Body of pancreas (tissue), 4 donors: Measurements from ENCODE around the gene MPC1.

Experiments used
- CTCF ChIP-seq, 7 experiments: fragments of 450-650 bp in 4 of 7; fragments of 200-600 bp in 3 of 7; sonication (generic) in 3 of 7; IDR thresholded peaks; one replicate each; pipeline ENCODE4 v1.5.1; 2016 to 2019; ENCODE audit warnings: antibody characterized with exemption in 7 of 7
- POLR2A ChIP-seq, 3 donors: fragments of 450-650 bp; IDR thresholded peaks; one replicate each; pipeline ENCODE4 v1.6.1; 2016; ENCODE audit warnings: antibody characterized with exemption in 3 of 3, mild to moderate bottlenecking in 2 of 3

GRCh38 chr6:166351715-166352285 is 30.9 kb downstream of the MPC1 start:
- TF ChIP-seq CTCF (IDR thresholded peaks at IDR 0.05) (no peak), POLR2A (IDR thresholded peaks at IDR 0.05) (no peak)
